HG03060 (cell line): ENCODE results near the gene HARBI1.

Source experiments
- ATAC-seq: cut with Tn5 transposase; IDR thresholded peaks from one replicate; pipeline ENCODE4 v1.9.1; 2021; ENCODE audit warnings: low read depth, moderate number of reproducible peaks; ENCODE audit not compliant: unreplicated experiment

Gene HARBI1

GRCh38 chr11:46617134-46617971 lies at the start of gene HARBI1, which contains the start of gene ATG13:
Gene HARBI1, minus strand, starts transcription at chr11:46617227. Its CDS starts 990 bp downstream, at chr11:46616237.
Gene ATG13, plus strand, starts transcription at chr11:46617553. Its CDS starts 26,739 bp downstream, at chr11:46644292.
- ATAC-seq: peak; percentile 77

GRCh38 chr11:46666516-46666915 lies 49.5 kb upstream of the HARBI1 start:
- ATAC-seq: no peak

- no peak for ATAC-seq
Observed at GRCh38 chr11:46665356-46665755, 48.3 kb upstream of the HARBI1 start.

GRCh38 chr11:46664612-46665011 lies 47.6 kb upstream of the HARBI1 start:
- no peak for ATAC-seq

GRCh38 chr11:46663277-46663940 lies 46.4 kb upstream of the HARBI1 start:
- no peak for ATAC-seq

GRCh38 chr11:46662366-46662765 lies 45.3 kb upstream of the HARBI1 start:
- no peak for ATAC-seq

GRCh38 chr11:46661836-46662235 lies 44.8 kb upstream of the HARBI1 start:
- no peak for ATAC-seq

GRCh38 chr11:46659908-46660307 lies 42.9 kb upstream of the HARBI1 start:
- ATAC-seq: no peak

- ATAC-seq: no peak
Observed at GRCh38 chr11:46658259-46658658, 41.2 kb upstream of the HARBI1 start.

- no peak for ATAC-seq
Observed at GRCh38 chr11:46657186-46657585, 40.2 kb upstream of the HARBI1 start.

- ATAC-seq: no peak
Observed at GRCh38 chr11:46655631-46656030, 38.6 kb upstream of the HARBI1 start.

GRCh38 chr11:46649180-46649738 lies 32.2 kb upstream of the HARBI1 start:
- ATAC-seq: no peak

- no peak for ATAC-seq
Observed at GRCh38 chr11:46643986-46644385, 27.0 kb upstream of the HARBI1 start.

- ATAC-seq: no peak
Observed at GRCh38 chr11:46643531-46643930, 26.5 kb upstream of the HARBI1 start.

GRCh38 chr11:46642627-46643335 lies 25.8 kb upstream of the HARBI1 start:
- ATAC-seq: no peak

GRCh38 chr11:46641639-46642038 lies 24.6 kb upstream of the HARBI1 start:
- ATAC-seq: no peak

- ATAC-seq: no peak
Observed at GRCh38 chr11:46640036-46640788, 23.2 kb upstream of the HARBI1 start.

GRCh38 chr11:46639197-46639839 lies 22.3 kb upstream of the HARBI1 start:
- ATAC-seq: no peak

GRCh38 chr11:46637546-46637945 lies 20.5 kb upstream of the HARBI1 start:
- ATAC-seq: no peak
